NCI-H226 (cell line): ENCODE results near the gene GTF3C4.

ENCODE experiments used
- DNase-seq: peaks from one replicate; pipeline ENCODE4 v3.0.0-alpha.2; 2015

Gene GTF3C4

DNA sequence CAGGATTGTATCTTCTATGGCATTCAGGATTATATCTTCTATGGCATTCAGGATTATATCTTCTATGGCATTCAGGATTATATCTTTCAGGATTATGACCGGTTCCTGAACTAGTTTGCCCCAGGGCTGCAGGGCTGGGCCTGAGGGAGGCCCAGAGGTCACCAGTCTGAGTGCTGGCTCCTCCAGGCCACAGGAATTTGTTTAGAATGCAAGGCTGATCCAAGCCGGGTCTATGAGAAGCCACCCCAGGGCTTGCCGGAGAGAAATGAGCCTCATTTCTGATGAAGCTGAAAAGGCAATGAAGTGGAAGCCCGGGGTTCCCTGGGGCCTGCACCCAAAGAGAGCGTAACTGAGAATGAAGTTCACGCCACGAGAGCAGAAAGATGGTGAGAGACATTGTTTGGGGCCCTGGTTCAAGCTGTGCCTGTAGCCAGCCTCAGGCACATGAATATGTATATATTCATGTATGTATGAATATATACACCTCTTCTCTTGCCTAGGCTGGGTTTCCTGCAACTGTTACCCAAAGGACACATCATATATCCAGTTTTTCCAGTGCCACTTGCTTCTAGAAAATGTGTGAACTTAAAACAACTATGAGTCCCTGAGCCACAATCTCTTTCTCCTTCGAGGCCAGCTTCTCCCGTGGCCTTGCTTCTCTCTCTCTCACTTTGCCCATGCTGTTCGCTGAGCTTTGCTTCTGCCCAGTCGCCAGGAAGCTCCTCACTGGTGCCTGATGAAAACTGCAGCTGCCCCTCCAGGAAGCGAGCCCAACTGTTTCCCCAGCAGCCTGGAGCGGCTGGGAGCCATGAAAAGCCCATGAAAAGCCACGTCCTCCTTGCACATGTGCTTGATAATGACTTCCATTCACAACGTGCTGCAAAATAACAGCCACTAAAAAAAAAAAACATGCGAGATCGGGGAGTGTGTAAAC is 62.3 kb downstream of the GTF3C4 start:
- no peak for DNase-seq

DNA sequence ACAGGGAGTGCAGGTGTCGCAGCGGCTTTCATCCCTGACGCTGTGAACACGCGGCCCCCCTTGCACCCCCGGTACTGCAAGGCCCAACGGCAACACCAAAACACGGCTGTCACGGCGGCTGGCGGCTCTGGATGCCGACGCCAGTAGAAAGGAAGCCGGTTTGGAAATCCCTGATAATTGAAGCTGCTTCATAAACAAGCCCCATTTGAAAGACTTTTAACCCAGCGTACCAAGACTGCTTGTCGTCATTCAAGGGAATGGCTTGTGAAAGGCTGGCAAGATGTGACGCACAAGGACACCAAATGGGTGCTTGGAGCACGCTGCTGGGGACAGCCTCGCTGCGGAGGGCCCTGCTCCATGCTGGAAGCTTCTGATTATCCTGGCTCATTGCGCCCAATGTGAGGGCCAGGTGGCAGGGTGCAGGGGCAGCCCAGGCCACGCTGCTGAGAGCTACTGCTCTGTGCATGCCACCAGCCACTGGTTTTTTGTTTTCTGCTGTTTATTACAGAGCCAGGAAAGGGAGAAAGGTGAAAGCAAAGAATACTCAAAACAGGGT is 63.1 kb downstream of the GTF3C4 start:
- no peak for DNase-seq

DNA sequence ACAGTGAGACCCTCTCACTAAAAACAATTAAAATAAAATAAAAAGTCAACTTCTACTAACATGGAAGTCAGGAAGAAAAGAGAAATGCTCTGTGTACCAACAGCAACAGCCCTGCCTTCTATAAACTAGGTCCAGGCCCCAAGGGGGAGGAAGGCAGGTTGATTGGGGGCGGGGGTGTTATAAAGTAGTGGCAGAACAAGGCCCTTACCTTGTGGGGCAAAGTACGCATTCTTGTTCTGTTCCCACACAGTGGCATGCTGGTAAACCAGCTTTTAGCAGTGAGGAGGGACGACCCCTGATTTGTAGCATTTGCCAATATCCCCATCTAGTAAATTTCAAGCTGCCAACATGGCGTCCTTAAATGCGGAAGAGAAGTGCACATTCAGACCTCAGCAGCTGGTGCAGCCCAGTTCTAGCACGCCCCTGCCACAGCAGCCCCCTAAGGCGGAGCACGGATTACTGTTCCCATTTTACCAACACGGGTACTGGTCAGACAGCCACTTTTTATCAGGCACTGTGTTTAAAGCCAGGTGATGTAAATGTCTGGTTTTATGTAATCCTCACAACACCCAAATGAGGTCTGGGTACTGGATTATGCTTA is 69.5 kb downstream of the GTF3C4 start:
- no peak for DNase-seq

DNA sequence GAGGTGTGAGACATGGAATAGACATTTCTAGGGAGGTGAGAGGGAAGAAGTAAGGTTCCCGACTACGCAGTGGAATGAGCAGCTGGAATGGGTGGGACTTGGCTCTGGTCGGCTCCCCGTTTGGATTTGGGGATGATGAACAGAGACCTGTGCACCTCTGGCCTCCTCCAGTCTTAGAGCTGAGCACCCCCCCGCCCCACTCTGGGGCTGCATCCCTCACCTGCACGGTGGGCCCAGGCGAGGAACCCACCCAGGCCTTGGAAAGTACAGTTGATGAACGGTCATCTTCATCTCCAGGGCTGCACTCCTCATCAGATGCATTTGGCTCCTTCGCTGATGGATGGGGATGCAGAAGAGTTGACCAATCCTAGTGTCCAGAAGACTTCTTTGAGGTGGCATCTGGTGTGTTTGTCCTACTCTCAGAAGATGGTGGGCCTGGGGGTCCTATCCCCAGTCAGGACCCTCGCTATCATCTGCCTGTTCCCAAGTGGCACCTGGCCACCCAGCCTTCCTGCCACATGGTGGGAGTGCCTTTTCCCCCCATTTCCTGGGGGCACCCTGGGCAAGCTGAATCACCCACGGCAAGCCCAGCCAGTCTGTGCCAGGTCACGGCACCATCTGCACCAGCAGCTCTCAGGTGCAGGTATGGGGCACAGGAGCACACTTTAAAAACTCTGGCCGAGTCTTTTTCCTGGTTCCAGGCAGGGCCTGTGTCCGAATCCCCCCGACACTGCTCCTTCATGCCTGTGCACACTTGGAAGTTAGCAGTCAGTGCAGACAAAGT is 70.5 kb downstream of the GTF3C4 start:
- no peak for DNase-seq

DNA sequence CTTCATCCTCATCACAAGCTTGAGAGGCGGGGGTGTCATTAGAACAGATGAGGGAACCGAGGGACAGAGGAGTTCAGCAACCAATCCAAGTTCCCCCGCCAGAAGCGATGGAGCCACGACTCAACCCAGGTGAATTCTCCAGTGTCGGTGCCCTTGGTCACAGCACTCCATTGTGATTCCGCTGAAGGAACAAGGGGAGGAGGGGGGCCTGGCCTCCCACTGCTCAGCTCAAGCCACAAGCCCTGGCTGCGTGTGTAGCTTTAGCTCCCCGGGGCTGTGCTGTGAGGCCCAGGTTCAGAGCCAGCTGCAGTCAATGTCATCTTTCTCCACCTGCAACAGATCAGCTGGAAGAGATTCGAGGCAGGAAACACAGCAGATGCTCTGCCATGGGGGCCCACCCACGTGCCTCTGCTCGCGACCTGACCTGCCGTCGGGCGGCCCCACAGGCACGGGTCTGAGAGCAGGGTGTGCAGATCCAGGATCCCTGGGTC is 72.6 kb downstream of the GTF3C4 start:
- no peak for DNase-seq

DNA sequence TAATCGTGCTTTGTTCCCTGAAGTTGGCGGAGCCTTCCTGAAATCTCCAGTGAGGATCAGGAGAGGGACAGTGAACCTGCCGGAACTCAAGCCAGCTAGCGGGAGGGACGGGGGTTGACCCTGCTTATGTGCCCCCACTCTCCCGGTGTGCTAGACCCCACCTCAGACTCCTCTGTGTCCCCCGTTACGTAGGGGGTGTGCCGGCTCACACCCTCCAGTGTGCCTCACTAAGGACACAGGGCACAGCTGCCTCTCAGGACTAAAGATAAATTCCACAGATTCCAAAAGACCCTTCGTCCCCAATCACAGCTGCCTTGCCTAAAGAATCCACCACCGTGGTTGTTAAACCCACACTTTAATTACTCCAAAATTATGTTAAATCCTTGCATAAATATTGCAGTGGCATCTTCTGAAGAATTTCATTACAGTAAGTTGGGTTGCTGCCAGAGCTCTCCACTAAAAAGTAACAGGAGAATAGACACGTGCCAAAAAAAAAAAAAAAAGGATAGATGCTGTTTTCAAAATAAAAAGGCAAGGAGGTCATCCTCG is 73.7 kb downstream of the GTF3C4 start:
- DNase-seq, result no peak
